Common myeloid progenitor, CD34-positive (primary cell): ENCODE results near the gene MXD3.

Experiments used
- CTCF ChIA-PET: fragments of 350-600 bp; sonication (Branson Sonifier 250); formaldehyde crosslinking; loops from one replicate; lab custom pipeline; 2021; ENCODE audit warnings: antibody characterized with exemption; lab: Charles Lee
- POLR2A ChIA-PET: fragments of 350-600 bp; sonication (Branson Sonifier 250); formaldehyde crosslinking; loops from one replicate; lab custom pipeline; 2021; ENCODE audit warnings: antibody characterized with exemption; lab: Charles Lee
- DNase-seq, 3 donors: peaks; one replicate each; pipeline versions ENCODE4 v3.0.0 to v3.0.0-alpha.2; 2013
- H3K27ac ChIP-seq, 2 experiments: 1 replicate in 1 of 2; 2 replicates in 1 of 2; pipeline ENCODE4 v1.7.0; 2013; ENCODE audit warnings: inconsistent platforms in 2 of 2, low read length in 2 of 2, mild to moderate bottlenecking in 2 of 2, low read depth in 1 of 2, moderate library complexity in 1 of 2; ENCODE audit not compliant: severe bottlenecking in 2 of 2, insufficient read depth in 1 of 2, poor library complexity in 1 of 2
- H3K27me3 ChIP-seq, 5 experiments: replicated peaks in 2 of 5; 1 replicate in 3 of 5; 2 replicates in 2 of 5; pipeline versions ENCODE4 v1.6.1 to v1.7.0; 2013; ENCODE audit warnings: low read length in 4 of 5, mild to moderate bottlenecking in 2 of 5, moderate library complexity in 2 of 5, inconsistent platforms in 1 of 5; ENCODE audit not compliant: insufficient read depth in 5 of 5, control insufficient read depth in 4 of 5
- H3K36me3 ChIP-seq, 4 experiments: 1 replicate in 2 of 4; 2 replicates in 2 of 4; pipeline versions ENCODE4 v1.6.1 to v1.7.0; 2013; ENCODE audit warnings: low read length in 3 of 4, control low read depth in 1 of 4, mild to moderate bottlenecking in 1 of 4; ENCODE audit not compliant: control insufficient read depth in 4 of 4, insufficient read depth in 4 of 4
- H3K4me1 ChIP-seq, 4 experiments: 1 replicate in 3 of 4; 2 replicates in 1 of 4; pipeline versions ENCODE4 v1.6.1 to v1.7.1; 2013; ENCODE audit warnings: low read length in 3 of 4, mild to moderate bottlenecking in 3 of 4, control low read depth in 1 of 4, inconsistent platforms in 1 of 4, moderate library complexity in 1 of 4; ENCODE audit not compliant: control insufficient read depth in 4 of 4, insufficient read depth in 4 of 4; ENCODE audit errors: control extremely low read depth in 1 of 4
- H3K4me3 ChIP-seq, 7 experiments: 1 replicate in 4 of 7; 2 replicates in 3 of 7; pipeline versions ENCODE4 v1.5.1 to v1.7.0; 2013; ENCODE audit warnings: mild to moderate bottlenecking in 7 of 7, low read length in 6 of 7, moderate library complexity in 6 of 7, inconsistent platforms in 2 of 7, low read depth in 2 of 7, control low read depth in 1 of 7; ENCODE audit not compliant: insufficient read depth in 4 of 7, control insufficient read depth in 1 of 7; ENCODE audit errors: extremely low read depth in 1 of 7
- H3K9me3 ChIP-seq, 5 experiments: 1 replicate in 4 of 5; 2 replicates in 1 of 5; pipeline versions ENCODE4 v1.6.1 to v1.7.1; 2013; ENCODE audit warnings: low read length in 4 of 5, mild to moderate bottlenecking in 2 of 5, inconsistent platforms in 1 of 5, low read depth in 1 of 5, moderate library complexity in 1 of 5; ENCODE audit not compliant: control insufficient read depth in 4 of 5, insufficient read depth in 2 of 5; ENCODE audit errors: control extremely low read depth in 1 of 5
- WGBS: methylation state at CpG from one replicate; pipeline ENCODE4 v1.1.5; 2013; ENCODE audit not compliant: insufficient coverage; 5-methylcytosine and 5-hydroxymethylcytosine counted together

MXD3 gene

GRCh38 chr5:177304392-177305119 is 7.1 kb downstream of the MXD3 start:
- 57% methylated on average over 16 of the region's 19 CpGs for WGBS
- Histone ChIP-seq H3K4me1 (peaks cover 28 to 95% (median 92%) of the 10 kb centered on the region in 4 experiments), H3K4me3 (peak overlapping the region; percentile 60 to 97 (median 86)), H3K36me3 (peaks cover 2 to 42% (median 9%) of the 10 kb centered on the region in 4 experiments), H3K27ac (peak overlapping the region; percentile 64 to 81), H3K27me3 (no peaks in the 10 kb centered on the region), H3K9me3 (no peaks in the 10 kb centered on the region)
- ChIA-PET CTCF (interaction anchor here (1.3 kb wide), 1 partner anchor 56 kb away, joined by 3 read pairs; no protein-coding TSS in a partner anchor), POLR2A (no interaction called here)
- no peak for DNase-seq

DNA sequence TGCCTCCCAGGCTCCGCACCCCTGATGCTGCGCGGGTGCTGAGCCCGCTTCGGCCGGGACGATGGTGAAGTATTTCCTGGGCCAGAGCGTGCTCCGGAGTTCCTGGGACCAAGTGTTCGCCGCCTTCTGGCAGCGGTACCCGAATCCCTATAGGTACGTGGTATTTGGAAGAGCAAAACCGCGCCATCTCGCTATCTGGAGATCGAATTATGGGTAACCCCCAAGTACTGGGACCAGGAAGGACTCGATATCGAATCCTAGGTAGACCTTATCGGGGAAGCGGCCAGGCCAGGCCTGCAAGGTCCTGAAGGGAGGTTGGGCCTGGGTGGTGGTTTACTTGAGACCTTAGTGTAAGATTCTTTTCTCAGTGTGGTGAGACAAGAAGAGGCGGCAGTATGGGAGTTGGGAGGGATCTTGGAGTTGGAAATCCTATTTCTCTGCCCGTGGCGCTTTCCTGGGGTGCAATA is 7.7 kb downstream of the MXD3 start:
- Histone ChIP-seq H3K4me3 (peak overlapping the region; percentile 60 to 97 (median 86)), H3K36me3 (peaks cover 2 to 37% (median 9%) of the 10 kb centered on the region in 4 experiments), H3K27me3 (no peaks in the 10 kb centered on the region), H3K9me3 (no peaks in the 10 kb centered on the region), H3K27ac (peak overlapping the region; percentile 64 to 81), H3K4me1 (peaks cover 29 to 95% (median 92%) of the 10 kb centered on the region in 4 experiments)
- WGBS, result 0% methylated on average over 17 of the region's 25 CpGs
- no peak for DNase-seq
- ChIA-PET POLR2A (interaction anchor here (0.6 kb wide), 1 partner anchor 143 kb away, joined by 3 read pairs; no protein-coding TSS in a partner anchor), CTCF (interaction anchor here (0.7 to 1.2 kb wide), 3 partner anchors 13 to 32 kb away, joined by 3 to 4 read pairs (median 3); no protein-coding TSS in a partner anchor)

GRCh38 chr5:177303121-177303924 is 8.4 kb downstream of the MXD3 start, which contains the start of the genes PRELID1 and RAB24:
Gene PRELID1, plus strand, starts transcription at chr5:177303799. Its CDS starts 187 bp downstream, at chr5:177303986.
Gene RAB24, minus strand, starts transcription at chr5:177303719. Its CDS starts 431 bp downstream, at chr5:177303288.
- H3K4me1 ChIP-seq, result peaks cover 30 to 94% (median 91%) of the 10 kb centered on the region in 4 experiments
- POLR2A ChIA-PET, result interaction anchor here (0.6 kb wide), 1 partner anchor 144 kb away, joined by 3 read pairs; no protein-coding TSS in a partner anchor
- peak within 1 kb of the TSS; percentile 72 to 97 (median 86) for H3K4me3 ChIP-seq
- H3K9me3 ChIP-seq, result no peaks in the 10 kb centered on the region
- peak; percentile 87 to 95 (median 91) for DNase-seq
- CTCF ChIA-PET, result interaction anchor here (0.7 to 1.2 kb wide), 3 partner anchors 13 to 33 kb away, joined by 3 to 4 read pairs (median 3); no protein-coding TSS in a partner anchor
- H3K36me3 ChIP-seq, result peaks cover 2 to 36% (median 9%) of the 10 kb centered on the region in 4 experiments
- under 1% methylated on average over 88 of the region's 100 CpGs for whole genome bisulfite sequencing
- H3K27me3 ChIP-seq, result no peaks in the 10 kb centered on the region
- peak within 1 kb of the TSS; percentile 64 to 81 for H3K27ac ChIP-seq

DNA sequence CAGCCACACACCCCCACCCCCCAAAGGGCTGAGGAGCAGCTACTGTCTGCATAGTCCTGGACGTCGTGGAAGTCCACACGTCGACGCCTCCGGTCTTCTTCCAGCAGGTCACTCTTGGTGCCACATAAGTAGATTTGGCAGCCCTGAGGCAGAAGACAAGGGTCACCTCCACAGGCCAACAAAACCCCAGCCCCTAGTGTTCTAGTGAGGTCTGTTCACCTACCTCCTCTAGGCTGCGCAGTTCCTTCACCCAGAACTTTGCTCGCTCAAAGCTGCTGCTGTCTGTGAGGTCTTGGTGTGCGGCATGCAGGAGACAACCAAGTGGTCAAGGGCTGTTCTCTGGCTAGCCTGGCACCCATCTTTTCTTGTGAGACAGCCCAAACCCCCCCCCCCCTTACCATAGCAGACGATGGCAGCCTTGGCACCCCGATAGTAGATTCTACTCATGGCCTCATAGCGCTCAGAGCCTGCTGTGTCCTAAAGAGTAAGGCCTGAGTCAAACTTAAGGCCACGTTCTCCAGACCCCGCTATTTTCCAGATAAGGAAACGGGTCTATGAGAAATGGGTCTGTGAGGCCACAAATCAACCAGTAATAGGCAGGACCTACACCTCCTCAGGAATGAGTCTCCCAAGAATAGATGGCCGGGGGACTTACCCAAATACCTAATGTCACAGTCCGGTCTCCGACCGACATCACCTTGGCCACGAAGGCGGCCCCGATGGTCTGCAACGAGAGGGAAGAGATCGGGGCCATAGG is 9.2 kb downstream of the MXD3 start:
- ChIA-PET CTCF (interaction anchor here (0.9 to 1.4 kb wide), 7 partner anchors 10 to 102 kb away, joined by 3 to 5 read pairs (median 4); no protein-coding TSS in a partner anchor), POLR2A (no interaction called here)
- H3K4me3 ChIP-seq, result peak overlapping the region in 6 of 7 experiments; percentile 56 to 97 (median 78)
- 63% methylated on average over 10 of the region's 24 CpGs for WGBS
- peak overlapping the region in 1 of 2 experiments; percentile 63 for H3K27ac ChIP-seq
- peak in 1 of 3 donors; percentile 30 for DNase-seq
- no peaks in the 10 kb centered on the region for H3K9me3 ChIP-seq
- peaks cover 34 to 94% (median 87%) of the 10 kb centered on the region in 4 experiments for H3K4me1 ChIP-seq
- H3K27me3 ChIP-seq, result no peaks in the 10 kb centered on the region
- H3K36me3 ChIP-seq, result peaks cover 2 to 37% (median 14%) of the 10 kb centered on the region in 4 experiments

DNA sequence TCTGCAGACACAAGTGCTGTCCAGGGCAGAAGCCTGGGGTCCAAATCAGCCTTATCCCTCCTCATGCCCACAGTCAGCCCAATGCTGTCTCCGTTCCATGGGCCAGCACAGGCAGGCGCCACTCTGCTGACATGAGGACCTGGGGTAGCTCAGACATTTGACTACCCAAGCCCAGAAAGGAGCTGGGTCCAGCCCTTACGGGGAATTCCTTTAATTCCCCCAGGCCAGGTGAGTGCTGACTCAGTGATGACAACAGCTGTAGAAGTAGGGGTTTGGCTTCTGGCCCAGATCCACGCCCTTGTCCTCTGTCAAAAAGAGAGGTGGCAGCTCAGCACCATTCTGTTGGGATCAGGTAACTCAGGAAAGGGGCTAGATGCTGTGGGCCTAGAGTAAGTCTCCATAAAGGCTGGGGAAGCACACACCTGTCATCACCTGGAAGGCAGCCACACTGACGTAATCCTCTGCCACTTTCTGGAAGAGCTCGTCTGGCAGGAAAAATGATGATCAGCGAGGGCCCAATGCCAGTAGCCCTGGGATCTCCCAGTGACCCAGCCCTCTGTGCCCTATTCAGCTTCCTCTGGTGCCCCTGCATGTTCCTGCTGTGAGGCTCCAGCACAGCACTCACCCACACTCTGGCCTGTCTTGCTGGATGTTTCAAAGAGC is 10.1 kb downstream of the MXD3 start:
- Histone ChIP-seq H3K27me3 (no peaks in the 10 kb centered on the region), H3K9me3 (no peaks in the 10 kb centered on the region), H3K4me3 (peak overlapping the region in 3 of 7 experiments; percentile 7 to 74 (median 27)), H3K27ac (no peak overlapping the region), H3K36me3 (peaks cover 2 to 39% (median 14%) of the 10 kb centered on the region in 4 experiments), H3K4me1 (peaks cover 34 to 94% (median 85%) of the 10 kb centered on the region in 4 experiments)
- ChIA-PET CTCF (interaction anchor here (0.8 to 1.5 kb wide), 9 partner anchors 9 to 103 kb away, joined by 3 to 13 read pairs (median 4); partner anchors contain the start of gene MXD3), POLR2A (interaction anchor here (0.6 kb wide), 1 partner anchor 9 kb away, joined by 4 read pairs; no protein-coding TSS in a partner anchor)
- no peak for DNase-seq
- 87% methylated on average over 7 of the region's 7 CpGs for WGBS
